Activated naive CD8-positive, alpha-beta T cell treated with anti-CD3 and anti-CD28 coated beads, Interleukin-2, amount 10 ng/mL, durations not matched to agents 7 days and 5 days (primary cell): ENCODE data around the gene IL32. TPM values are rescaled to one million over a fixed set of nuclear protein-coding genes. Genes with fewer than 3 reads are reported as not detected.

Experiments
- ATAC-seq: fragments of 150-1000 bp; cut with Tn5 transposase; one replicate; pipeline ENCODE4 v1.10.0; 2021; ENCODE audit warnings: low read depth, moderate library complexity
- POLR2A ChIA-PET: fragments of 350-600 bp; sonication (Branson Sonifier 250); formaldehyde crosslinking; loops from one replicate; lab custom pipeline; 2021; ENCODE audit warnings: antibody characterized with exemption; lab: Charles Lee
- DNase-seq: peaks from one replicate; pipeline ENCODE4 v3.0.0; 2021
- H3K27ac Mint-ChIP-seq: one replicate; pipeline ENCODE4 v1.8.0; 2022; ENCODE audit warnings: mild to moderate bottlenecking, mixed read lengths
- H3K27me3 Mint-ChIP-seq: one replicate; pipeline ENCODE4 v1.8.0; 2022; ENCODE audit warnings: mild to moderate bottlenecking, moderate library complexity, mixed read lengths
- H3K36me3 Mint-ChIP-seq: one replicate; pipeline ENCODE4 v1.8.0; 2021; ENCODE audit warnings: mild to moderate bottlenecking, mixed read lengths
- H3K4me1 Mint-ChIP-seq: one replicate; pipeline ENCODE4 v1.8.0; 2021; ENCODE audit warnings: mixed read lengths
- H3K4me3 Mint-ChIP-seq: one replicate; pipeline ENCODE4 v1.8.0; 2022; ENCODE audit warnings: mild to moderate bottlenecking, moderate library complexity, mixed read lengths
- H3K9me3 Mint-ChIP-seq: one replicate; pipeline ENCODE4 v1.8.0; 2021; ENCODE audit warnings: mixed read lengths
- total RNA-seq, 2 experiments: library from RNA; stranded (reverse); gene quantifications; one replicate each; pipeline ENCODE4 v1.2.3, GENCODE V29; 2021

Gene IL32, protein sequence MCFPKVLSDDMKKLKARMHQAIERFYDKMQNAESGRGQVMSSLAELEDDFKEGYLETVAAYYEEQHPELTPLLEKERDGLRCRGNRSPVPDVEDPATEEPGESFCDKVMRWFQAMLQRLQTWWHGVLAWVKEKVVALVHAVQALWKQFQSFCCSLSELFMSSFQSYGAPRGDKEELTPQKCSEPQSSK
- total RNA-seq, result 1,000 to 10,000 TPM; 2,319 to 2,425 TPM

DNA sequence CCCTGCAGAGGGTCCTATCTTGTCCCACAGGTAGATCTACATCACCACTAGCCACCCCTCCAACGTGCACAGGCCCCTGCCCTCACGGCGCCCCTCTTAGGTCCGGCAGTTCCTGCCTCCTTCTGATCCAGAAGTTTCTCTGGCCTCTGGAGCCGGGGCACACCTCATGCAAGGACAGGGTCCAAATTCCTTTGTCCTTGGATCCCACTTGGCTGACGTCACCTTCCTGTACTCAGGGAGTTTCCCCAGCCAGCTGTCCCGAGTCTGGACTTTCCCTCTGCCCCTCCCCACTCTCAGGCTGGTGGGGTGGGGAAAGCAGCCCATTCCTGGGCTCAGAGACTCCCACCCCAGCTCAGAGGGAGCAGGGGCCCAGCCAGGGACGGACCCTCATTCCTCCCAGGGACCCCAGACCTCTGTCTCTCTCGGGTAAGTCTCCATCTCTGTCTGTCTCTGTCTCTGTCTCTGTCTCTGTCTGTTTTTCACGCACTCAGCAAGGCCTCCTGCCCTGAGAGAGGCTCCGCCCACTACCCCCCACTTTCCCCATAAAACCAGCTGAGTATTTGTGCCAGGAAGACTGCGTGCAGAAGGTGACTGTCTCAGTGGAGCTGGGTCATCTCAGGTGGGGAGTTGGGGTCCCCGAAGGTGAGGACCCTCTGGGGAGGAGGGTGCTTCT lies at the start of gene IL32:
IL32 (plus strand) TSS at position 572 of the 673 bp plus-strand sequence. CDS start 172 bp downstream, outside the sequence.
- no peaks in the 10 kb centered on the region for H3K27me3 Mint-ChIP-seq
- no peaks in the 10 kb centered on the region for H3K9me3 Mint-ChIP-seq
- H3K4me1 Mint-ChIP-seq, result peaks cover 46% of the 10 kb centered on the region
- ATAC-seq (peak; percentile 59), DNase-seq (peak; percentile 77)
- H3K36me3 Mint-ChIP-seq, result peaks cover 54% of the 10 kb centered on the region
- peak within 1 kb of the TSS; percentile 98 for H3K4me3 Mint-ChIP-seq
- POLR2A ChIA-PET, result interaction anchor here (1.0 to 8.7 kb wide), 17 partner anchors 8 to 85 kb away, joined by 3 to 143 read pairs (median 11); partner anchors contain the start of genes ZNF213 and ZSCAN10
- peak within 1 kb of the TSS; percentile 98 for H3K27ac Mint-ChIP-seq

DNA sequence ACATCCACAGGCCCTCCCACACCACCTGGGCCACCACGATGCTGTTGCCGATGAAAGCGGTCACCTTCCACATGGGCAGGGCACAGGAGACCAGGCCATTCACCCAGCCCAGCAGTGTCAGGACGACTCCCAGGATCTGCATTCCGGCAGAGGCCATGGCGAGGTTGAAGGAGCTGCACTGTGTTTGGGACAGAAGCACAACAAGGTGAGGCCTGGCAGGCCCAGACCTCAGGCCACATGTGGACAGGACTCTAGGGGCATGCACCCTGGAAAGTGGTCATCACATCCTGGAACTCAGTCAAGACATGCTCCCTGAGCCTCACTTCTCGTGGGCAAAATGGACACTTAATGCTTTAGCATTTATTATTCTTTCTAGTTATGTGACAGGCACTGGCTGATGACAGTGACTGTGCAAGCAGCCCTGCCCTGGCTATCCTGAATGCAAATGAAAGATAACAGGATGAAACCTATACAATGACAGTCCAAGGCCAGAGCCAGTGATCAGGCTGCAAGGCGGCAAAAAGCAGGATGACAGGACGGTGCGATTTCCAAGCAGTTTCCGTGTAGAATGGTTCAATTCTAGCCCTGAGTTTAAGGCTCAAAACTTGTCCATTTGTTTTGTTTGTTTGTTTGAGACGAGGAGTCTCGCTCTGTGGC lies 49.4 kb upstream of the IL32 start:
- H3K4me3 Mint-ChIP-seq, result no peak overlapping the region
- H3K27ac Mint-ChIP-seq, result no peak overlapping the region
- H3K4me1 Mint-ChIP-seq, result peaks cover 11% of the 10 kb centered on the region
- POLR2A ChIA-PET, result interaction anchor here (1.0 kb wide), 1 partner anchor 29 kb away, joined by 3 read pairs; no protein-coding TSS in a partner anchor
- H3K36me3 Mint-ChIP-seq, result no peaks in the 10 kb centered on the region
- H3K9me3 Mint-ChIP-seq, result no peaks in the 10 kb centered on the region
- H3K27me3 Mint-ChIP-seq, result peaks cover 47% of the 10 kb centered on the region
- DNase-seq, result no peak
- ATAC-seq, result no peak

DNA sequence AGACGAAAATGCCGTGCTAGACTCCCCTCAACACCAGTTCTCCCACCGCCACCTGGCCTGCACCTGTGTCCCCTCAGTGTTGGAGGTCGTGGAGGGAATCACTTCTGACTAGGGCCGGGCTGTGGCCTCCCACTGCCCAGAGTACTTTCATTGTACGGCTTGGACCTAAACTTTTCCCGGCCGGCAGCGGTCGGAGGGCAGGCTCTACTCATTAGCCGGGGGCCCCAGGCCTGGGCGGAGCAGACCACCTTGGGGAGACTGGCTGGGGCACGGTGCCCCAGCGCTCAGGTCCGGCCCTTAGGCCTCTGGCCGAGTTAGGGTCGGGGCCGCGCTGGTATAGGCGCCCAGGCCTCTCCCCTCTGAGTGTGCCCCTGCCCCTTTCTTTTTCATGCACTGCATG lies 48.1 kb upstream of the IL32 start:
- peaks cover 23% of the 10 kb centered on the region for H3K4me1 Mint-ChIP-seq
- no peak for DNase-seq
- no peak overlapping the region for H3K27ac Mint-ChIP-seq
- peaks cover 39% of the 10 kb centered on the region for H3K27me3 Mint-ChIP-seq
- no peaks in the 10 kb centered on the region for H3K36me3 Mint-ChIP-seq
- no peaks in the 10 kb centered on the region for H3K9me3 Mint-ChIP-seq
- no peak overlapping the region for H3K4me3 Mint-ChIP-seq
- POLR2A ChIA-PET, result no interaction called here
- no peak for ATAC-seq

DNA sequence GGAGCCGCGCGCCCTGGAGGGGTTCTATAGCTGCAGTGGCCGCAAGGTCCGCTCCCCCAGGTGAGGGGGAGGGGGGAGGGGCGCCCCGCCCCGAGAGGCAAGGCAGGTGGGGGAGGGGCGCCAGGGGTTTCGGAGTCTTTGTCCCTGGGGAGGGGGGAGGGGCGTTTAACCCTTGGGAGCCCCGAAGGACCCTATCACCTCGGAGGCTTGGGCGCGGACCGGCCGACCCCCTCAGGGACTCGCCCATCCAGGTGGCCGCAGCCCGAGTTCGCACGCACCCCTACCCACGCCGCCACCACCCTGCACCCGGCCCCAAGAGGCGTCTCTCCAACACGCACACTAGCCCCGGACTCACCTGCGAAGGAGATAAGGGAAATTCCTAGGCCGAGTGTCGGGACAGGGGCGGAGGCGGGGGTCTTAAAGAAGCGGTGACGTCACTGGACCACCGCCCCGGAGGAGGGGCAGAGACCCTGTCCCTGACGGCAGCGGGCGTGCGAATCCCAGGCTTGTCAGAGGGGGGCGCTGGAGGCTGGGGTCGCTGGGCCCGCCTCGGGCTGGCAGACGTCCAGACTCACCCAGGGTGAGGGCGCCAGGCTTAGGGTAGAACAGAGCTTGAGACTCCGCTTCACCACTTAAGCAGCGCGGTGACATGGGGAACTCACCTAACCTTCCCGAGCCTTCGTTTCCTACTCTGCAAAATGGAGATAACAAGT lies 47.5 kb upstream of the IL32 start, which contains the start of gene CLDN6:
CLDN6 (minus strand) TSS at position 390 of the 713 bp plus-strand sequence. CDS start 2,162 bp downstream, outside the sequence.
- Mint-ChIP-seq H3K9me3 (no peaks in the 10 kb centered on the region), H3K27me3 (peaks cover 32% of the 10 kb centered on the region), H3K36me3 (no peaks in the 10 kb centered on the region), H3K27ac (no peak within 1 kb of the TSS), H3K4me3 (no peak within 1 kb of the TSS), H3K4me1 (peaks cover 29% of the 10 kb centered on the region)
- POLR2A ChIA-PET, result no interaction called here
- DNase-seq, result no peak
- no peak for ATAC-seq

DNA sequence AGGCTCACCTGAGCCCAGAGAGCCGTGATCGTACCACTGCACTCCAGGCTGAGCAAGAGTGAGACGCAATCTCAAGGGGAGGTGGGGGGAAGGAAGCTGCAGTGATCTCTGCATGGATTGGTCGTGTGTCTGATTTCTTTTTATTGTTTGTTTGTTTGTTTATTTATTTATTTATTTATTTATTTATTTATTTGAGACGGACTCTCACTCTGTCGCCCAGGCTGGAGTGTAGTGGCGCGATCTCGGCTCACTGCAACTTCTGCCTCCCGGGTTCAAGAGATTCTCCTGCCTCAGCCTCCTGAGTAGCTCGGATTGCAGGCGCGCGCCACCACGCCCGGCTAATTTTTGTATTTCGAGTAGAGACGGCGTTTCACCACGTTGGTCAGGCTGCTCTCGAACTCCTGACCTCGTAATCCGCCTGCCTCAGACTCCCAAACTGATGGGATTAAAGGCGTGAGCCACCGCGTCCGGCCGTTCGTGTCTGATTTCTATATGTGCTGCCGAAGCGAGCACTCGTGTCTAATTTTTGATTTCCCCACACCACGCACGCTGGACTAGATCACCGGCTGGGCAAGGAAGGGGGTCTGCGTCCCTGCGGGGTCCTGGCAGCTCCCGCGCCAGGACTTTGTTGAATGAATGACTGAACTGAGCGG lies 45.7 kb upstream of the IL32 start:
- Mint-ChIP-seq H3K27ac (peak overlapping the region; percentile 54), H3K4me3 (peak overlapping the region; percentile 90), H3K36me3 (peaks cover 2% of the 10 kb centered on the region), H3K9me3 (no peaks in the 10 kb centered on the region), H3K27me3 (peaks cover 28% of the 10 kb centered on the region), H3K4me1 (peaks cover 36% of the 10 kb centered on the region)
- no peak for DNase-seq
- ATAC-seq, result no peak
- POLR2A ChIA-PET, result interaction anchor here (0.8 to 2.6 kb wide), 13 partner anchors 10 to 109 kb away, joined by 3 to 19 read pairs (median 3); partner anchors contain the start of gene MMP25

DNA sequence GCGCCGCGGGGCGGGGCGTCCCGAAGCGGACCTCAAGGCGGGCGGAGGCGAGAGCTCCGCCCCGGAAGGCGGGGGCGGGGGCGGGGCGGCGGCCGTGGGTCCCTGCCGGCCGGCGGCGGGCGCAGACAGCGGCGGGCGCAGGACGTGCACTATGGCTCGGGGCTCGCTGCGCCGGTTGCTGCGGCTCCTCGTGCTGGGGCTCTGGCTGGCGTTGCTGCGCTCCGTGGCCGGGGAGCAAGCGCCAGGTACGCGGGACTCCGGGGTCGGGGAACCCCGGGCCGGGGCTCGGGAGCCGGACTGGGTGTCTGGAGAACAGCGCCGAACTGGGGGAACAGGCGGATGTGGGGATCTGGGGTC lies 45.2 kb upstream of the IL32 start, which contains the start of gene TNFRSF12A:
TNFRSF12A (plus strand) TSS at position 122 of the 357 bp plus-strand sequence; CDS start at position 152, 30 bp downstream.
- peak within 1 kb of the TSS; percentile 90 for H3K4me3 Mint-ChIP-seq
- ATAC-seq (peak; percentile 23), DNase-seq (peak; percentile 86)
- H3K27ac Mint-ChIP-seq, result peak within 1 kb of the TSS; percentile 56
- peaks cover 24% of the 10 kb centered on the region for H3K27me3 Mint-ChIP-seq
- peaks cover 36% of the 10 kb centered on the region for H3K4me1 Mint-ChIP-seq
- no peaks in the 10 kb centered on the region for H3K9me3 Mint-ChIP-seq
- POLR2A ChIA-PET, result interaction anchor here (0.5 to 2.6 kb wide), 15 partner anchors 9 to 142 kb away, joined by 3 to 19 read pairs (median 3); partner anchors contain the start of gene MMP25
- peaks cover 2% of the 10 kb centered on the region for H3K36me3 Mint-ChIP-seq

DNA sequence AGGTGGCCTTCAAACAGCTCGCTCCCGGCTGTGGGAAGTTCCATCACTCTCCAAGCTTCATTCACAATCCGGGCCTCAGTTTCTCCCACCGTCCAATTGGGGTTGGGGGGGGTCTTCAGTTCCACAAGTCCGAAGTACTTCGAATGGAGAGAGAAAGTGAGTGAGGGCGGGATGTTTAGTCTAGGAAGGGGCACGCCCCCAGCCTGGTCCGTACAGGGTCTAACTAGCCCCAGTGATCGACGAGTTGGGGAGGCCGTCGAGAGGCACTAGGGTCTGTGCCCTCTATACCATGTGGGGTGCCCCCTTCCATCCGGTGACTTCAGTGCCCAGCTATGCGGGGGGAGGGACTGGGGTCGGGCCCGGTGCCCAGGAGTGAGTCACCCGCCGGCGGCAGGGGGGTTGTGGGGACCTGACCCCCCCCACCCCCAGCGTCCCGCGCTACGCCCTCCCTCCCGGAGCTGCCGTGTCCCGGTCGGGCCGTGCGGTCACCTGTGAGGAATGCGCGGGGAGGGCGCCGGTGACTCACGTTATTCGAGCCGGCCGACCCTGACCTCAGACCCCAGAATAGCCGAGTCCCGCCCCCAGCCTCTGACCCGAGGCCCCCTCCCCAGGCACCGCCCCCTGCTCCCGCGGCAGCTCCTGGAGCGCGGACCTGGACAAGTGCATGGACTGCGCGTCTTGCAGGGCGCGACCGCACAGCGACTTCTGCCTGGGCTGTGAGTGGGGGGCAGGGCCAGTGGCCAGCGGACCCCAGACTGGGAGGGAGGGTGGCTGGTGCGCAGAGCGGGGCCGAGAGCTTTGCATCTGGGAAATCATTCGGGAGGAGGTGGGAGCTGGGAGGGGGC lies 44.6 kb upstream of the IL32 start:
- H3K4me3 Mint-ChIP-seq, result peak overlapping the region; percentile 90
- ATAC-seq, result peak; percentile 4
- H3K4me1 Mint-ChIP-seq, result peaks cover 36% of the 10 kb centered on the region
- peak; percentile 63 for DNase-seq
- no peaks in the 10 kb centered on the region for H3K9me3 Mint-ChIP-seq
- peaks cover 2% of the 10 kb centered on the region for H3K36me3 Mint-ChIP-seq
- peaks cover 24% of the 10 kb centered on the region for H3K27me3 Mint-ChIP-seq
- H3K27ac Mint-ChIP-seq, result peak overlapping the region; percentile 56
- POLR2A ChIA-PET, result interaction anchor here (0.5 to 2.6 kb wide), 19 partner anchors 9 to 141 kb away, joined by 3 to 19 read pairs (median 3); partner anchors contain the start of genes MMP25 and PKMYT1

DNA sequence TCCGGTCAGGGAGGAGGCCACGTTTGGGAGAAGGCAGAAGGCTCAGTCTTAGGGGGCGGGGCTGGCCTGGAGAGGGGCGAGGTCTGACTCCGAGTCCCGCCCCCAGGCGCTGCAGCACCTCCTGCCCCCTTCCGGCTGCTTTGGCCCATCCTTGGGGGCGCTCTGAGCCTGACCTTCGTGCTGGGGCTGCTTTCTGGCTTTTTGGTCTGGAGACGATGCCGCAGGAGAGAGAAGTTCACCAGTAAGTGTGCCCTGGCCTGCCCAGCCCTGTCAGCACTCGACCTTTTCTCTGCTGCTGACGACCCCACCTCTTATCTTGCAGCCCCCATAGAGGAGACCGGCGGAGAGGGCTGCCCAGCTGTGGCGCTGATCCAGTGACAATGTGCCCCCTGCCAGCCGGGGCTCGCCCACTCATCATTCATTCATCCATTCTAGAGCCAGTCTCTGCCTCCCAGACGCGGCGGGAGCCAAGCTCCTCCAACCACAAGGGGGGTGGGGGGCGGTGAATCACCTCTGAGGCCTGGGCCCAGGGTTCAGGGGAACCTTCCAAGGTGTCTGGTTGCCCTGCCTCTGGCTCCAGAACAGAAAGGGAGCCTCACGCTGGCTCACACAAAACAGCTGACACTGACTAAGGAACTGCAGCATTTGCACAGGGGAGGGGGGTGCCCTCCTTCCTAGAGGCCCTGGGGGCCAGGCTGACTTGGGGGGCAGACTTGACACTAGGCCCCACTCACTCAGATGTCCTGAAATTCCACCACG lies 43.8 kb upstream of the IL32 start:
- peak overlapping the region; percentile 90 for H3K4me3 Mint-ChIP-seq
- H3K27me3 Mint-ChIP-seq, result peaks cover 21% of the 10 kb centered on the region

DNA sequence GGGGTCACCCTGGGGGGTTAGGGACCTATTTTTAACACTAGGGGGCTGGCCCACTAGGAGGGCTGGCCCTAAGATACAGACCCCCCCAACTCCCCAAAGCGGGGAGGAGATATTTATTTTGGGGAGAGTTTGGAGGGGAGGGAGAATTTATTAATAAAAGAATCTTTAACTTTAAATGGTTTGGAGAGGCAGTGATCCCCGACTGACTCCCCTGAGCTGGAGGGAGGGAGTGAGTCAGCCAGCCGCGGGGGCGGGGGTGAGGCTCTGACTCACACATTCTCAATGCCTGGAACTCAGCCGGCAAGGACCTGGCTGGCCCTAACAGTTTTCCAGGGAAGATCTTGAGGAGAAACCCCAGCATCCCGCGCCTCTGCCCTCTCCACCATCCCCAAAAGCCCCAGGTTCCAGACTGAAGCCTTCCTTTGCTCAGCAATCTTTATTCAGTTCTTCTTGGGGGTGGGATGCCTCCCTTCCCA lies 43.2 kb upstream of the IL32 start:
- H3K4me3 Mint-ChIP-seq, result peak overlapping the region; percentile 90
- peaks cover 36% of the 10 kb centered on the region for H3K4me1 Mint-ChIP-seq
- POLR2A ChIA-PET, result interaction anchor here (0.7 to 2.4 kb wide), 7 partner anchors 7 to 140 kb away, joined by 3 to 19 read pairs (median 5); partner anchors contain the start of genes FLYWCH2, IL32, MMP25 and PKMYT1
- peaks cover 6% of the 10 kb centered on the region for H3K36me3 Mint-ChIP-seq
- H3K27me3 Mint-ChIP-seq, result peaks cover 17% of the 10 kb centered on the region
- peak overlapping the region; percentile 87 for H3K27ac Mint-ChIP-seq
- H3K9me3 Mint-ChIP-seq, result no peaks in the 10 kb centered on the region
- peak; percentile 76 for DNase-seq
- no peak for ATAC-seq

More for the DNA sequence above, 43.8 kb upstream of the IL32 start:
- POLR2A ChIA-PET, result interaction anchor here (0.6 to 2.6 kb wide), 11 partner anchors 8 to 137 kb away, joined by 3 to 19 read pairs (median 4); partner anchors contain the start of genes IL32, MMP25 and PKMYT1
- peak; percentile 15 for ATAC-seq
- H3K4me1 Mint-ChIP-seq, result peaks cover 36% of the 10 kb centered on the region
- peak; percentile 85 for DNase-seq
- H3K27ac Mint-ChIP-seq, result peak overlapping the region; percentile 87
- no peaks in the 10 kb centered on the region for H3K9me3 Mint-ChIP-seq
- peaks cover 6% of the 10 kb centered on the region for H3K36me3 Mint-ChIP-seq

DNA sequence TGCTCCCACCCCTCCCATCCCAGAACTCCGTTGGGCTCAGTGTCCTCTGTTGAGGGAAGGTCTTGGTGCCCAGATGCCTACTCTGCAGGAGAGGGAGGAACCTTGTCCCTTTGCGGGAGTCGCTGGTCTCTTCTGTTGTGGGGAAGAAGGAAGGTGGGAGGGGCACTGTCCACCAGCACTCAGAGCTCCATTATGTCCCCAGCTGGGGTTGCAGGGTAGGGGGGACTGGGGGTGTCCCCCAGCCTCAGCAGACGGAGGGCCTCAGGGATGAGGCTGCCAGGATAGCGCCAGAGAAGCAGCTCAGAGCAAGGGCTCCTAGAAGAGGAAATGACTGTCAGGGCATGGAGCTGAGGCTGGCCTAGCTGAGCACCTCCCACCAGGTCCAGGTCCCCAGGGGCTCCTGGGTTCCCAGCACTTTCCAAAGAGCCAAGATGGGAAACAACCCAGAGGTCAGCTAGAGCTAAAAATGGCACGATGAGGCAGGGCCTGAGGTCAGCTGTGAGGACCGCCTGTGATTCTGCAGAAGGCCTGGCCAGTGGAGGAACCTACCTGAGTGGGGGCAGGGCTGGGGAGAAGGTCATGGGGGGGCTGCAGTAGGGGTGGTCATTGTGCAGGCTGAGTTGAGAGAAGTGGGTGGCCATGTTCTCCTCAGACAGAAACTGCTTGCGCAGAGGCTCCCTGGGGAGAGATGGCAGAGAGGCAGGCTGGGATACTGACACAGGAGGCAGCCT lies 42.6 kb upstream of the IL32 start:
- peaks cover 10% of the 10 kb centered on the region for H3K36me3 Mint-ChIP-seq
- peaks cover 36% of the 10 kb centered on the region for H3K4me1 Mint-ChIP-seq
- DNase-seq, result no peak
- POLR2A ChIA-PET, result interaction anchor here (1.0 to 2.3 kb wide), 7 partner anchors 15 to 140 kb away, joined by 3 to 8 read pairs (median 5); partner anchors contain the start of genes FLYWCH2, IL32 and PKMYT1
- ATAC-seq, result no peak
- no peaks in the 10 kb centered on the region for H3K9me3 Mint-ChIP-seq
- H3K4me3 Mint-ChIP-seq, result peak overlapping the region; percentile 87
- H3K27ac Mint-ChIP-seq, result peak overlapping the region; percentile 87
- H3K27me3 Mint-ChIP-seq, result peaks cover 16% of the 10 kb centered on the region
